ENCODE results near the gene SLC45A1.

SLC45A1 gene

GRCh38 chr1:8285103-8285502 is 32.8 kb upstream of the SLC45A1 start:
- no peaks in the 10 kb centered on the region for H3K27me3 ChIP-seq
- H3K36me3 ChIP-seq: no peaks in the 10 kb centered on the region
- H3K4me3 ChIP-seq: no peak overlapping the region
- H3K9ac ChIP-seq: no peak overlapping the region
- no peak overlapping the region for H3K4me2 ChIP-seq
- H4K20me1 ChIP-seq: no peaks in the 10 kb centered on the region
- H3K4me1 ChIP-seq: no peaks in the 10 kb centered on the region
- no peak overlapping the region for H3K27ac ChIP-seq
- no peaks in the 10 kb centered on the region for H3K9me3 ChIP-seq
- TF ChIP-seq Cebpa-rat (IDR thresholded peaks at IDR 0.05): no peak

GRCh38 chr1:8285965-8286364 is 31.9 kb upstream of the SLC45A1 start:
- H3K36me3 ChIP-seq: no peaks in the 10 kb centered on the region
- no peak overlapping the region for H3K4me2 ChIP-seq
- H4K20me1 ChIP-seq: no peaks in the 10 kb centered on the region
- H3K9me3 ChIP-seq: no peaks in the 10 kb centered on the region
- H3K9ac ChIP-seq: no peak overlapping the region
- H3K27ac ChIP-seq: no peak overlapping the region
- no peaks in the 10 kb centered on the region for H3K27me3 ChIP-seq
- H3K4me1 ChIP-seq: no peaks in the 10 kb centered on the region
- no peak overlapping the region for H3K4me3 ChIP-seq
- no peak for TF ChIP-seq Cebpa-rat (IDR thresholded peaks at IDR 0.05)

GRCh38 chr1:8293118-8293517 is 24.8 kb upstream of the SLC45A1 start:
- Histone ChIP-seq H3K9me3 (no peaks in the 10 kb centered on the region), H3K4me3 (no peak overlapping the region), H3K27me3 (no peaks in the 10 kb centered on the region), H3K4me2 (no peak overlapping the region), H3K27ac (no peak overlapping the region), H3K4me1 (no peaks in the 10 kb centered on the region), H3K9ac (no peak overlapping the region), H4K20me1 (no peaks in the 10 kb centered on the region), H3K36me3 (no peaks in the 10 kb centered on the region)
- TF ChIP-seq Cebpa-rat (IDR thresholded peaks at IDR 0.05): no peak

GRCh38 chr1:8293641-8294169 is 24.2 kb upstream of the SLC45A1 start:
- Histone ChIP-seq H3K9me3 (no peaks in the 10 kb centered on the region), H3K4me3 (no peak overlapping the region), H3K36me3 (no peaks in the 10 kb centered on the region), H4K20me1 (no peaks in the 10 kb centered on the region), H3K27me3 (no peaks in the 10 kb centered on the region), H3K9ac (no peak overlapping the region), H3K4me1 (no peaks in the 10 kb centered on the region), H3K4me2 (no peak overlapping the region), H3K27ac (no peak overlapping the region)
- TF ChIP-seq Cebpa-rat (IDR thresholded peaks at IDR 0.05): no peak

GRCh38 chr1:8294170-8294697 is 23.7 kb upstream of the SLC45A1 start:
- Histone ChIP-seq H3K9ac (no peak overlapping the region), H3K4me3 (no peak overlapping the region), H3K27me3 (no peaks in the 10 kb centered on the region), H3K4me1 (no peaks in the 10 kb centered on the region), H3K4me2 (no peak overlapping the region), H3K27ac (no peak overlapping the region), H4K20me1 (no peaks in the 10 kb centered on the region), H3K36me3 (no peaks in the 10 kb centered on the region), H3K9me3 (no peaks in the 10 kb centered on the region)
- no peak for TF ChIP-seq Cebpa-rat (IDR thresholded peaks at IDR 0.05)

- H3K9ac ChIP-seq: no peak overlapping the region
- no peaks in the 10 kb centered on the region for H3K4me1 ChIP-seq
- no peak for TF ChIP-seq Cebpa-rat (IDR thresholded peaks at IDR 0.05)
- no peaks in the 10 kb centered on the region for H3K9me3 ChIP-seq
- H3K4me3 ChIP-seq: no peak overlapping the region
- no peaks in the 10 kb centered on the region for H3K27me3 ChIP-seq
- H3K4me2 ChIP-seq: no peak overlapping the region
- H3K36me3 ChIP-seq: no peaks in the 10 kb centered on the region
- no peaks in the 10 kb centered on the region for H4K20me1 ChIP-seq
- no peak overlapping the region for H3K27ac ChIP-seq
Observed at GRCh38 chr1:8297245-8297644, 20.7 kb upstream of the SLC45A1 start.

GRCh38 chr1:8299963-8300362 is 18.0 kb upstream of the SLC45A1 start:
- TF ChIP-seq Cebpa-rat (IDR thresholded peaks at IDR 0.05): no peak
- Histone ChIP-seq H4K20me1 (no peaks in the 10 kb centered on the region), H3K36me3 (no peaks in the 10 kb centered on the region), H3K9me3 (no peaks in the 10 kb centered on the region), H3K4me2 (no peak overlapping the region), H3K4me3 (no peak overlapping the region), H3K27ac (no peak overlapping the region), H3K4me1 (no peaks in the 10 kb centered on the region), H3K27me3 (no peaks in the 10 kb centered on the region), H3K9ac (no peak overlapping the region)

- Histone ChIP-seq H3K9ac (no peak overlapping the region), H3K27ac (no peak overlapping the region), H3K4me1 (no peaks in the 10 kb centered on the region), H3K4me2 (no peak overlapping the region), H3K4me3 (no peak overlapping the region), H3K36me3 (no peaks in the 10 kb centered on the region), H3K9me3 (no peaks in the 10 kb centered on the region), H3K27me3 (no peaks in the 10 kb centered on the region), H4K20me1 (no peaks in the 10 kb centered on the region)
- no peak for TF ChIP-seq Cebpa-rat (IDR thresholded peaks at IDR 0.05)
Observed at GRCh38 chr1:8302081-8302956, 15.6 kb upstream of the SLC45A1 start.

GRCh38 chr1:8303141-8303540 is 14.8 kb upstream of the SLC45A1 start:
- no peak overlapping the region for H3K4me3 ChIP-seq
- TF ChIP-seq Cebpa-rat (IDR thresholded peaks at IDR 0.05): no peak
- no peaks in the 10 kb centered on the region for H3K27me3 ChIP-seq

GRCh38 chr1:8303876-8304275 is 14.0 kb upstream of the SLC45A1 start:
- no peak for TF ChIP-seq Cebpa-rat (IDR thresholded peaks at IDR 0.05)
- no peak overlapping the region for H3K9ac ChIP-seq
- H4K20me1 ChIP-seq: no peaks in the 10 kb centered on the region

More at GRCh38 chr1:8303141-8303540, 14.8 kb upstream of the SLC45A1 start:
- H3K36me3 ChIP-seq: no peaks in the 10 kb centered on the region
- H3K9ac ChIP-seq: no peak overlapping the region
- H3K4me2 ChIP-seq: no peak overlapping the region
- no peaks in the 10 kb centered on the region for H3K9me3 ChIP-seq
- H3K4me1 ChIP-seq: no peaks in the 10 kb centered on the region
- no peak overlapping the region for H3K27ac ChIP-seq
- no peaks in the 10 kb centered on the region for H4K20me1 ChIP-seq

More at GRCh38 chr1:8303876-8304275, 14.0 kb upstream of the SLC45A1 start:
- H3K9me3 ChIP-seq: no peaks in the 10 kb centered on the region
- no peaks in the 10 kb centered on the region for H3K27me3 ChIP-seq
- no peak overlapping the region for H3K27ac ChIP-seq
- no peak overlapping the region for H3K4me3 ChIP-seq
- no peaks in the 10 kb centered on the region for H3K36me3 ChIP-seq
- no peaks in the 10 kb centered on the region for H3K4me1 ChIP-seq
- H3K4me2 ChIP-seq: no peak overlapping the region

Data from BLaER1 (cell line).